Cardiac muscle cell (in vitro differentiated cells and primary cell): ENCODE measurements around the gene SHROOM3. TPM values are rescaled to one million over a fixed set of nuclear protein-coding genes. Genes with fewer than 3 reads are reported as not detected.

Experiments
- DNase-seq, 2 donors: peaks; one replicate each; pipeline versions ENCODE4 v3.0.0 to v3.0.0-alpha.2; 2010 to 2017; ENCODE audit warnings: low read depth in 1 of 2, low spot score in 1 of 2
- H3K27ac ChIP-seq: fragments of 200-600 bp; sonication (generic); 2 replicates; pipeline ENCODE4 v1.5.1; 2016
- H3K27me3 ChIP-seq: fragments of 200-600 bp; sonication (generic); 2 replicates; pipeline ENCODE4 v1.6.0; 2016; ENCODE audit warnings: control low read depth
- H3K36me3 ChIP-seq: fragments of 200-600 bp; sonication (generic); 2 replicates; pipeline ENCODE4 v1.5.1; 2016; ENCODE audit warnings: control low read depth
- H3K4me1 ChIP-seq: fragments of 200-600 bp; sonication (generic); 2 replicates; pipeline ENCODE4 v1.8.1; 2017; ENCODE audit warnings: low read depth, mild to moderate bottlenecking, mixed run types
- H3K4me3 ChIP-seq: fragments of 200-600 bp; sonication (generic); 2 replicates; pipeline ENCODE4 v1.5.1; 2016; ENCODE audit warnings: mild to moderate bottlenecking
- H3K9me3 ChIP-seq: fragments of 200-600 bp; sonication (generic); 2 replicates; pipeline ENCODE4 v1.5.1; 2017; ENCODE audit warnings: low read depth, mild to moderate bottlenecking, control low read depth
- CTCF ChIP-seq: IDR thresholded peaks from 2 replicates; pipeline ENCODE4 v1.5.1; 2012; ENCODE audit warnings: low read depth, mild to moderate bottlenecking, low read length
- polyA plus RNA-seq: library from polyadenylated mRNA; unstranded; fragments of >200 nt; fragmentation: Nextera tagmentation; extraction: Ambion mirVana; gene quantifications from 2 replicates; pipeline ENCODE4 v1.2.1, GENCODE V29; 2016
- total RNA-seq: library from RNA; depleted of rRNA; stranded (reverse); fragments of >200 nt; gene quantifications from 2 replicates; pipeline ENCODE4 v1.2.3, GENCODE V29; 2016

The SHROOM3 gene
- total and polyA plus RNA-seq, 2 experiments from 2014 or later = 13.7 to 47.7 TPM

DNA sequence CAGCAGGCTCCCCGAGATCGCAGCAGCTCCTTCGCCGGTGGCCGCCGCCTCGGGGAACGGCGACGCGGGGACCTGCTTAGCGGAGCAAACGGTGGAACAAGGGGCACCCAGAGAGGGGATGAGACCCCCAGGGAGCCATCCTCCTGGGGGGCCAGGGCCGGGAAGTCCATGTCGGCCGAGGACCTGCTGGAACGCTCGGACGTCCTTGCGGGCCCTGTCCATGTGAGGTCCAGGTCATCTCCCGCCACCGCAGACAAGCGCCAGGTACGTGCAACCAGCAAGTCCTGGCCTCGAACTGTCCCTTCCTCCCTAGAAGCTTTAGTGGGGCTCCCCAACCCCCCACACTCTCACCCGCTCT is 306.6 kb downstream of the SHROOM3 start:
- no peak for TF ChIP-seq CTCF

DNA sequence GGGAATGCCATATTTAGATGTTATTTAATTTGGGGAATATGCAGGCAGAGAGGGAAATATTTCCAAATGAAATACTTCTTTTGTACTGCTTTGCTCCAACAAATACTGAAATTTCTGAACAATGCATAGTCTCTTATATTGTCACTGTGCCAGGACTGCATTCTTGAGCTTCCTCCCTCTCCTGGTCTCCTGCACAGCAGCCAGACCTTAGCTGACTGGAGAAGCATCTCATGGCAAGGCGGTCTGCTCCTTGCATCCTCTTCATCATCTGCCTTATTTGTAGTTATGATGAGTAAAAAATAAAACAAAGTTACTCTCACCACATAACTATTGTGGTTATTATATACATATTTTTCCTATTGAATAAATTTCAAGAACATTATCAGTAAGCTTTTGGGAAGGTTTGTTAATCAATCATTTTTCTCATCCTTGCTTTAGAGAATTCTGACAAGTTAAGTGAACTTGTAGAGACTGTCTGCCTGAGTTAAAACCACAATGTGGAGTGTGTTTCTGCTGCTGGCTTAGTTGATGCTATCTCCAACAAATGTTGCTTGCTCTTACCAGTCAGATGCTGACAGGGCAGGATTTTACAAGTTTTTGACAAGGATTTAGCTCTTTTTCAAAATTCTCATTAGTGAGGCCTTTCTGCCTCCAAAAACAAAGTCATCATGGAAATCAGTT is 309.4 kb downstream of the SHROOM3 start:
- no peaks in the 10 kb centered on the region for H3K27me3 ChIP-seq
- peaks cover 3% of the 10 kb centered on the region for H3K36me3 ChIP-seq
- no peak overlapping the region for H3K4me3 ChIP-seq
- H3K9me3 ChIP-seq = no peaks in the 10 kb centered on the region
- no peaks in the 10 kb centered on the region for H3K4me1 ChIP-seq
- H3K27ac ChIP-seq = no peak overlapping the region
- no peak for TF ChIP-seq CTCF
- DNase-seq = peak in 1 of 2 donors; percentile 82

More for the DNA sequence above, 306.6 kb downstream of the SHROOM3 start:
- H3K4me1 ChIP-seq = no peaks in the 10 kb centered on the region
- DNase-seq = no peak
- H3K9me3 ChIP-seq = no peaks in the 10 kb centered on the region
- H3K4me3 ChIP-seq = no peak overlapping the region
- H3K36me3 ChIP-seq = peaks cover 7% of the 10 kb centered on the region
- no peaks in the 10 kb centered on the region for H3K27me3 ChIP-seq
- no peak overlapping the region for H3K27ac ChIP-seq

DNA sequence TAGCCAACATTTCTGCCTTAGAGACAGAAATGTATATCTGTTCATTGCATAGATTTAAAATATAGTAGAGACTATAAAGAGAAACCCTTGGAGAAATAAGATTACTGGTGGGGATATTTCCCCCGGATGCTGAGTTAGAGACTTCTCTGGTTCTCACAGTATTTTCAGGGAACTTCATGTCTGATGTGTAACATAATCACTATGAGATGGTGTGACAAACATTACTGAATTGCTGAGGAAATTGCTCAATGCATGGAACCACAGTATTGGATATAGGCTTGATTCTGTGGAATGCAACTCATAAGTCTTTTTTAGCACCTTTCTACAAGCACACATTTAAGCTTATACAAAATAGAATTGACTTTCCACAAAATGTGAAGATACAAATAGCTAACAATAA is 310.2 kb downstream of the SHROOM3 start:
- no peaks in the 10 kb centered on the region for H3K36me3 ChIP-seq
- H3K9me3 ChIP-seq = no peaks in the 10 kb centered on the region
- peak in 1 of 2 donors; percentile 70 for DNase-seq
- no peak for TF ChIP-seq CTCF
- no peak overlapping the region for H3K4me3 ChIP-seq
- H3K4me1 ChIP-seq = no peaks in the 10 kb centered on the region
- H3K27me3 ChIP-seq = no peaks in the 10 kb centered on the region
- no peak overlapping the region for H3K27ac ChIP-seq

DNA sequence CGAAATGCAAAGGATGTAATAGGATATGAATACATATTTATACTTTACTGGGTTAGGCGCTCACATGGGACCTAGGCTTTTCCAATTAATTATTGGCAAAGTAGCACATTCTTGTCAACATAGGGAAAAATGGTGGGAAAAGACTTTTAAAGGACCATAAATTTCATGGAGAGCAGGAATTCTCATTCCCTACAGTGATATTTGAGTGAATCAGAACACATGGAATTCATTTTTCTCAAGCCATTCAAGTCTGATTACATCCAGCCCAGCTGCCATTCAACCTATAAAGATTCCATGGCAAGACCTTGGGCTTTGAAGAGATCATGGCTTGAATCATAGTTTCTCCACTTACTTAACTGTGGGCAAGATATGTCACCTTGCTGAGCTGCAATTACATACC is 312.5 kb downstream of the SHROOM3 start:
- Histone ChIP-seq H3K4me3 (no peak overlapping the region), H3K27ac (no peak overlapping the region), H3K4me1 (no peaks in the 10 kb centered on the region), H3K9me3 (no peaks in the 10 kb centered on the region), H3K27me3 (no peaks in the 10 kb centered on the region), H3K36me3 (no peaks in the 10 kb centered on the region)
- no peak for DNase-seq
- no peak for TF ChIP-seq CTCF

DNA sequence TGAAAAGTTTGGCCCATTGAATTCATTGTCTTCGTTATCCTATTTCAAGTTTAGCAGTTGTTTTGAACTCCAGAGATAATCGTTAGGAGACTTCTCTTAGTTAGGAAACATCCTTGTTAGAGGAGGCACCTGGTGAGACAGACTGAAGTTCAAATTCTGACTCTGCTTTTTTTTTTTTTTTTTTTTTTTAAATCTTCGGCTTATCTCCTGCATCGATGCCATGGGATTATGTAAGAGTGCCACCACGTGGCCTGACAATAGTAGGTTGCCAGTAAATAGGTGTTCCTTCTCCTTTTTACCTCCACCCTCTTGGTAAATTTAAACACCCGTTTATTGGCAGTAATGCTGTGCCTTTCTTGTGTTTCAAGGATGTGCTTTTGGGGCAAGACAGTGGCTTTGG is 313.6 kb downstream of the SHROOM3 start:
- Histone ChIP-seq H3K4me3 (no peak overlapping the region), H3K36me3 (no peaks in the 10 kb centered on the region), H3K27me3 (no peaks in the 10 kb centered on the region), H3K9me3 (no peaks in the 10 kb centered on the region), H3K27ac (no peak overlapping the region), H3K4me1 (no peaks in the 10 kb centered on the region)
- peak in 1 of 2 donors; percentile 48 for DNase-seq
- TF ChIP-seq CTCF = peak; percentile 20

DNA sequence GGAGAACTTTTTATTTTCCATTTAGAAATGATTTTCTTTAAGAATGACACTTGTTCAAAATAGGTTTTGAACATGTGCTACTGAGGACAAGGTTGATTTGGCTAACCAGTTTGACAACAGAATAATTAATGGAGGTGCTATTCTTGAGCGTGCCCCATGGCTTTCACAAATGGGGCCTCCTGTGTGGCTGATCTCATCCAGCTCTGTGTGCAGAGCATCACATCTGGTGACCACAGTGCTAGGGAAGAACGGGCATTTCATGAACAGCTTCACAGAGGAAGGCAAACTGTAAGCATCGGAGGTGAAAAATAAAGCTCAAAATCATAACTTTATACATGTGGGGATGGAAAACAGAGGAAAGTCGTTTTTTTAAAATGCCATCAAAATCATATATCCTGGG is 314.3 kb downstream of the SHROOM3 start:
- Histone ChIP-seq H3K27ac (no peak overlapping the region), H3K27me3 (no peaks in the 10 kb centered on the region)

More for the DNA sequence above, 314.3 kb downstream of the SHROOM3 start:
- Histone ChIP-seq H3K9me3 (no peaks in the 10 kb centered on the region), H3K4me1 (no peaks in the 10 kb centered on the region), H3K4me3 (no peak overlapping the region), H3K36me3 (no peaks in the 10 kb centered on the region)
- DNase-seq = no peak
- TF ChIP-seq CTCF = no peak
